ENCODE measurements around the gene NIT2. TPM values are rescaled to one million over a fixed set of nuclear protein-coding genes. Genes with fewer than 3 reads are reported as not detected.
"Not testable (repeated sequence)": the region's sequence is repeated elsewhere in the genome, so short reads cannot be mapped to it uniquely, and the experiment has no call there.

The NIT2 gene
- total and polyA plus RNA-seq, 7 donors: 12.0 to 28.2 (median 22.0) TPM

GRCh38 chr3:100333970-100334487 lies 528 bp upstream of the NIT2 start:
- no peak for TF ChIP-seq POLR2AphosphoS5 (IDR thresholded peaks at IDR 0.05)
- no peak for TF ChIP-seq CTCF (IDR thresholded peaks at IDR 0.05)
- TF ChIP-seq POLR2A (IDR thresholded peaks at IDR 0.05): no peak
- TF ChIP-seq EP300 (IDR thresholded peaks at IDR 0.05): no peak
- Histone ChIP-seq H3K27me3 (no peaks in the 10 kb centered on the region), H3K4me3 (peak overlapping the region; percentile 59 to 74 (median 68)), H3K4me1 (peaks cover 0 to 17% (median 8%) of the 10 kb centered on the region in 4 donors), H3K9me3 (no peaks in the 10 kb centered on the region), H3K36me3 (peaks cover 0 to 2% (median under 1%) of the 10 kb centered on the region in 4 donors), H3K27ac (peak overlapping the region; percentile 77 to 86 (median 84))
- DNase-seq: no peak
- intact Hi-C loops (cut with DNase I): loop anchor here (10.0 kb wide), 1 partner anchor 499 kb away; no protein-coding TSS in a partner anchor
- WGBS, 2 donors: 30 to 40% methylated on average over 14 of the region's 14 CpGs

- Histone ChIP-seq H3K4me3 (peak overlapping the region; percentile 59 to 74 (median 68)), H3K27ac (peak overlapping the region; percentile 77 to 86 (median 84)), H3K27me3 (no peaks in the 10 kb centered on the region), H3K9me3 (no peaks in the 10 kb centered on the region), H3K36me3 (peaks cover 0 to 16% (median 3%) of the 10 kb centered on the region in 4 donors), H3K4me1 (peaks cover 0 to 17% (median 8%) of the 10 kb centered on the region in 4 donors)
- WGBS, 2 donors: 59 to 71% methylated on average over 14 of the region's 14 CpGs
- intact Hi-C loops (cut with DNase I): loop anchor here (10.0 kb wide), 1 partner anchor 501 kb away; no protein-coding TSS in a partner anchor
- no peak for DNase-seq
- TF ChIP-seq CTCF (IDR thresholded peaks at IDR 0.05) (no peak), POLR2AphosphoS5 (IDR thresholded peaks at IDR 0.05) (no peak), EP300 (IDR thresholded peaks at IDR 0.05) (no peak), POLR2A (IDR thresholded peaks at IDR 0.05) (no peak)
Observed at GRCh38 chr3:100335434-100335833, 877 bp downstream of the NIT2 start.

- H3K27me3 ChIP-seq, DNase-seq, H3K9me3 ChIP-seq, H3K4me3 ChIP-seq: not testable (repeated sequence)
- Histone ChIP-seq H3K36me3 (peaks cover 0 to 24% (median 6%) of the 10 kb centered on the region in 4 donors), H3K4me1 (peaks cover 0 to 17% (median 8%) of the 10 kb centered on the region in 4 donors), H3K27ac (peak overlapping the region in 3 of 4 donors; percentile 30 to 86 (median 83))
- 93 to 95% methylated on average over 10 of the region's 10 CpGs for WGBS, 2 donors
- intact Hi-C loops (cut with DNase I): loop anchor here (10.0 kb wide), 1 partner anchor 501 kb away; no protein-coding TSS in a partner anchor
Observed at GRCh38 chr3:100336229-100336628, 1.7 kb downstream of the NIT2 start.

GRCh38 chr3:100338911-100339310 lies 4.4 kb downstream of the NIT2 start:
- no peak for TF ChIP-seq EP300 (IDR thresholded peaks at IDR 0.05)
- TF ChIP-seq POLR2A (IDR thresholded peaks at IDR 0.05): no peak
- TF ChIP-seq POLR2AphosphoS5 (IDR thresholded peaks at IDR 0.05): no peak
- TF ChIP-seq CTCF (IDR thresholded peaks at IDR 0.05): no peak
- intact Hi-C loops (cut with DNase I): loop anchor here (10.0 kb wide), 1 partner anchor 504 kb away; no protein-coding TSS in a partner anchor
- 95 to 96% methylated on average over 10 of the region's 10 CpGs for WGBS, 2 donors
- H3K9me3 ChIP-seq: no peaks in the 10 kb centered on the region
- H3K4me3 ChIP-seq: no peak overlapping the region
- no peaks in the 10 kb centered on the region for H3K27me3 ChIP-seq
- H3K4me1 ChIP-seq: peaks cover 0 to 16% (median 7%) of the 10 kb centered on the region in 4 donors
- H3K36me3 ChIP-seq: peaks cover 0 to 48% (median 13%) of the 10 kb centered on the region in 4 donors
- DNase-seq: no peak
- no peak overlapping the region for H3K27ac ChIP-seq

- no peak for DNase-seq
Observed at GRCh38 chr3:100339786-100340185, 5.2 kb downstream of the NIT2 start.

More at GRCh38 chr3:100339786-100340185, 5.2 kb downstream of the NIT2 start:
- H3K36me3 ChIP-seq: peaks cover 0 to 55% (median 14%) of the 10 kb centered on the region in 4 donors
- WGBS, 2 donors: 97 to 98% methylated on average over 5 of the region's 5 CpGs
- H3K4me1 ChIP-seq: peaks cover 0 to 11% (median 5%) of the 10 kb centered on the region in 4 donors
- no peaks in the 10 kb centered on the region for H3K9me3 ChIP-seq
- TF ChIP-seq CTCF (IDR thresholded peaks at IDR 0.05) (no peak), POLR2A (IDR thresholded peaks at IDR 0.05) (no peak), POLR2AphosphoS5 (IDR thresholded peaks at IDR 0.05) (no peak), EP300 (IDR thresholded peaks at IDR 0.05) (no peak)
- intact Hi-C loops (cut with DNase I): loop anchor here (10.0 kb wide), 1 partner anchor 505 kb away; no protein-coding TSS in a partner anchor
- no peak overlapping the region for H3K4me3 ChIP-seq
- H3K27ac ChIP-seq: no peak overlapping the region
- H3K27me3 ChIP-seq: no peaks in the 10 kb centered on the region
